GM12878 (cell line): ENCODE results near the gene C16orf96. TPM values are rescaled to one million over a fixed set of nuclear protein-coding genes. Genes with fewer than 3 reads are reported as not detected.

ENCODE experiments used
- ATAC-seq: fragments of 200-7000 bp; cut with Tn5 transposase; 3 replicates; pipeline ENCODE4 v1.9.1; 2020; ENCODE audit warnings: mild to moderate bottlenecking, moderate library complexity
- BruUV-seq: library from RNA; stranded (reverse); fragments of 400-500 nt; replicated peaks from 2 replicates; lab custom pipeline; 2021; lab: Mats Ljungman, UMichigan
- CTCF ChIA-PET: fragments of 300-600 bp; sonication (Branson Sonifier 250); formaldehyde crosslinking; extraction: SDS; loops from one replicate; lab custom pipeline; 2021; ENCODE audit warnings: inconsistent platforms; lab: Yijun Ruan, JAX
- POLR2A ChIA-PET: fragments of 350-600 bp; formaldehyde crosslinking; extraction: SDS; loops from one replicate; lab custom pipeline; 2021; ENCODE audit warnings: inconsistent platforms; lab: Charles Lee
- RAD21 ChIA-PET: fragments of 300-600 bp; sonication (Branson Sonifier 250); formaldehyde crosslinking; loops from one replicate; lab custom pipeline; 2023; ENCODE audit warnings: antibody characterized with exemption; ENCODE audit not compliant: unreplicated experiment; lab: Charles Lee
- SMC1A ChIA-PET: fragments of 300-600 bp; sonication (Branson Sonifier 250); formaldehyde crosslinking; loops from one replicate; lab custom pipeline; 2023; ENCODE audit not compliant: unreplicated experiment, uncharacterized antibody; lab: Charles Lee
- DNase-seq: peaks from one replicate; pipeline ENCODE4 v3.0.0-alpha.2; 2011; ENCODE audit warnings: low read depth, low spot score
- FAIRE-seq: peaks from 3 replicates; lab custom pipeline; 2011; peaks lifted over from hg19 to GRCh38; lab: Jason Lieb, UNC
- H2AFZ ChIP-seq: 2 replicates; pipeline ENCODE4 v1.6.0; 2011; ENCODE audit warnings: low read depth, low read length, control low read depth; ENCODE audit not compliant: control insufficient read depth
- H3K27ac ChIP-seq: 2 replicates; pipeline ENCODE4 v1.5.1; 2011; ENCODE audit warnings: control low read depth; ENCODE audit not compliant: control insufficient read depth, insufficient read depth
- H3K27me3 ChIP-seq, 2 experiments: replicated peaks in 1 of 2; 2 replicates each; pipeline versions ENCODE4 v1.6.0 to v1.6.1; 2011; ENCODE audit warnings: low read length in 1 of 2; ENCODE audit not compliant: control insufficient read depth in 2 of 2, insufficient read depth in 2 of 2
- H3K36me3 ChIP-seq, 2 experiments: 2 replicates each; pipeline ENCODE4 v1.5.1; 2011; ENCODE audit warnings: low read length in 1 of 2; ENCODE audit not compliant: control insufficient read depth in 2 of 2, insufficient read depth in 2 of 2
- H3K4me1 ChIP-seq: 2 replicates; pipeline ENCODE4 v1.6.1; 2011; ENCODE audit warnings: mild to moderate bottlenecking, low read length, moderate library complexity, mixed read lengths; ENCODE audit not compliant: control insufficient read depth, insufficient read depth
- H3K4me2 ChIP-seq: 2 replicates; pipeline ENCODE4 v1.6.0; 2011; ENCODE audit warnings: control low read depth; ENCODE audit not compliant: control insufficient read depth, insufficient read depth
- H3K4me3 ChIP-seq: fragments of 200-600 bp; sonication (generic); 2 replicates; pipeline ENCODE4 v1.5.1; 2016
- H3K79me2 ChIP-seq: 2 replicates; pipeline ENCODE4 v1.6.0; 2011; ENCODE audit warnings: low read length; ENCODE audit not compliant: control insufficient read depth, insufficient read depth
- H3K9ac ChIP-seq: 2 replicates; pipeline ENCODE4 v1.8.0; 2011; ENCODE audit warnings: low read length, control low read depth, mixed read lengths; ENCODE audit not compliant: control insufficient read depth, insufficient read depth
- H3K9me3 ChIP-seq: replicated peaks from 3 replicates; pipeline ENCODE4 v1.5.1; 2011; ENCODE audit warnings: mild to moderate bottlenecking, low read length; ENCODE audit not compliant: control insufficient read depth, insufficient read depth
- H4K20me1 ChIP-seq: 2 replicates; pipeline ENCODE4 v1.6.0; 2011; ENCODE audit not compliant: control insufficient read depth, insufficient read depth
- BCL3 ChIP-seq: IDR thresholded peaks from 2 replicates; pipeline ENCODE4 v1.6.1; 2011; ENCODE audit warnings: borderline replicate concordance, low read depth, mild to moderate bottlenecking, moderate library complexity, low read length; ENCODE audit not compliant: insufficient read depth, poor library complexity, severe bottlenecking
- CBX3 ChIP-seq: fragments of 200-600 bp; sonication (generic); IDR thresholded peaks from 2 replicates; pipeline ENCODE4 v1.6.1; 2016; ENCODE audit warnings: low read depth, borderline replicate concordance
- CBX5 ChIP-seq: sonication (generic); IDR thresholded peaks from 2 replicates; pipeline ENCODE4 v1.6.1; 2016; ENCODE audit warnings: low read depth, moderate library complexity, mild to moderate bottlenecking, inconsistent platforms
- E2F8 ChIP-seq: fragments of 450-650 bp; IDR thresholded peaks from 2 replicates; pipeline ENCODE4 v1.6.1; 2018; ENCODE audit warnings: mild to moderate bottlenecking, low read depth, moderate library complexity; ENCODE audit not compliant: partially characterized antibody
- EGR1 ChIP-seq, 2 experiments: IDR thresholded peaks; 1 replicate in 1 of 2; 2 replicates in 1 of 2; pipeline ENCODE4 v1.6.1; 2011 to 2012; ENCODE audit warnings: low read depth in 2 of 2, low read length in 2 of 2, borderline replicate concordance in 1 of 2, mild to moderate bottlenecking in 1 of 2, moderate library complexity in 1 of 2
- GATAD2B ChIP-seq: fragments of 450-650 bp; conservative IDR thresholded peaks from 2 replicates; pipeline ENCODE4 v1.6.1; 2017; ENCODE audit warnings: low read depth, mild to moderate bottlenecking, moderate library complexity
- HDAC2 ChIP-seq: fragments of 200-600 bp; sonication (generic); IDR thresholded peaks from 2 replicates; pipeline ENCODE4 v1.6.1; 2017
- HSF1 ChIP-seq: fragments of 150-350 bp; IDR thresholded peaks from 2 replicates; pipeline ENCODE4 v1.6.1; 2014; ENCODE audit warnings: mild to moderate bottlenecking, low read depth, low read length
- IRF4 ChIP-seq: IDR thresholded peaks from 2 replicates; pipeline ENCODE4 v1.6.1; 2011; ENCODE audit warnings: low read depth, low read length
- JUNB ChIP-seq: IDR thresholded peaks from 2 replicates; pipeline ENCODE4 v1.6.1; 2016; ENCODE audit warnings: antibody characterized with exemption, mild to moderate bottlenecking
- MEF2A ChIP-seq: IDR thresholded peaks from 2 replicates; pipeline ENCODE4 v1.6.1; 2011; ENCODE audit warnings: low read depth, mild to moderate bottlenecking, low read length, moderate library complexity; ENCODE audit not compliant: insufficient read depth
- MEF2B ChIP-seq: fragments of 450-650 bp; IDR thresholded peaks from 2 replicates; pipeline ENCODE4 v1.6.1; 2018; ENCODE audit warnings: mild to moderate bottlenecking, moderate library complexity; ENCODE audit not compliant: partially characterized antibody, poor library complexity, severe bottlenecking
- MYB ChIP-seq: fragments of 150-350 bp; IDR thresholded peaks from 2 replicates; pipeline ENCODE4 v1.6.1; 2014; ENCODE audit warnings: mild to moderate bottlenecking, low read depth, low read length, borderline replicate concordance
- POLR2AphosphoS5 ChIP-seq: IDR thresholded peaks from 2 replicates; pipeline ENCODE4 v1.6.1; 2011; ENCODE audit warnings: mild to moderate bottlenecking, low read length, inconsistent platforms
- RFX5 ChIP-seq: IDR thresholded peaks from 2 replicates; pipeline ENCODE4 v1.6.1; 2011; ENCODE audit warnings: low read depth, low read length, improper control_type of control experiment
- SMC3 ChIP-seq: IDR thresholded peaks from 2 replicates; pipeline ENCODE4 v1.6.1; 2011; ENCODE audit warnings: low read length, improper control_type of control experiment, borderline replicate concordance
- TCF12 ChIP-seq: IDR thresholded peaks from 2 replicates; pipeline ENCODE4 v1.6.1; 2011; ENCODE audit warnings: low read depth, mild to moderate bottlenecking, low read length
- USF1 ChIP-seq: IDR thresholded peaks from 2 replicates; pipeline ENCODE4 v1.6.1; 2011; ENCODE audit warnings: borderline replicate concordance, low read depth, mild to moderate bottlenecking, moderate library complexity, mixed read lengths, low read length; ENCODE audit not compliant: insufficient read depth; ENCODE audit errors: extremely low read length
- ZNF207 ChIP-seq: fragments of 450-650 bp; IDR thresholded peaks from 2 replicates; pipeline ENCODE4 v1.6.1; 2014; ENCODE audit warnings: antibody characterized with exemption, mild to moderate bottlenecking, borderline replicate concordance
- WGBS: methylation state at CpG from one replicate; pipeline ENCODE4 v1.1.6; 2016; ENCODE audit warnings: low lambda C conversion rate; ENCODE audit not compliant: insufficient replicate concordance, insufficient coverage; ENCODE audit errors: missing lambda C conversion rate; 5-methylcytosine and 5-hydroxymethylcytosine counted together
- in situ Hi-C: fragments of 300-500 bp; cut with MboI; formaldehyde crosslinking; loops from 9 replicates; pipeline ENCODE4 v1.14.3; 2018; ENCODE audit warnings: mixed read lengths
- intact Hi-C: fragments of 100-400 bp; cut with micrococcal nuclease; formaldehyde crosslinking; loops from one replicate; pipeline ENCODE4 v1.14.2; 2022; ENCODE audit not compliant: unreplicated experiment
- polyA plus RNA-seq, 11 experiments: library from polyadenylated mRNA; depleted of rRNA in 4 of 11; unstranded in 6 of 11; stranded (reverse) in 5 of 11; fragments of >200 nt; fragmentation: Nextera tagmentation in 4 of 11; fragmentation: Illumina TruSeq in 1 of 11; extraction: Ambion mirVana in 4 of 11; extraction: Trizol in 1 of 11; gene quantifications; 1 replicate in 1 of 11; 2 replicates in 10 of 11; pipeline versions ENCODE4 v1.2.1 to v1.2.3, GENCODE V29; 2011 to 2016; ENCODE audit warnings: inconsistent platforms in 2 of 11, missing spikeins in 2 of 11, low read depth in 1 of 11
- total RNA-seq, 4 experiments: library from RNA; depleted of rRNA in 3 of 4; stranded (reverse); fragments of >200 nt in 3 of 4; fragmentation: Illumina TruSeq in 1 of 4; extraction: Trizol in 1 of 4; gene quantifications; 2 replicates each; pipeline versions ENCODE4 v1.2.1 to v1.2.3, GENCODE V29; 2013 to 2021

C16orf96 gene
- total and polyA plus RNA-seq, 10 of the 15 experiments (the other 5 are each of a cell fraction or from before 2014, with no cell fraction given), result 0.01 to 0.08 (median 0.01) TPM; not detected in 7

GRCh38 chr16:4612474-4612931, 56.4 kb downstream of the C16orf96 start:
- WGBS, result 94% methylated on average over 7 of the region's 7 CpGs
- no peak overlapping the region for H2AFZ ChIP-seq
- ChIA-PET RAD21 (no interaction called here), SMC1A (no interaction called here), POLR2A (no interaction called here), CTCF (no interaction called here)
- H3K79me2 ChIP-seq, result peaks cover 31% of the 10 kb centered on the region
- H4K20me1 ChIP-seq, result no peaks in the 10 kb centered on the region
- intact Hi-C loops, result loop anchor here (10.0 kb wide), 3 partner anchors 98 to 192 kb away; partner anchors contain the start of genes DNAJA3 and ROGDI
- H3K27ac ChIP-seq, result no peak overlapping the region
- H3K27me3 ChIP-seq, result no peaks in the 10 kb centered on the region
- FAIRE-seq (no peak), DNase-seq (no peak), ATAC-seq (no peak)
- H3K4me2 ChIP-seq, result peak overlapping the region; percentile 65
- in situ Hi-C loops, result loop anchor here (10.0 kb wide), 1 partner anchor 342 kb away; the partner anchor contains the start of gene SEC14L5
- H3K36me3 ChIP-seq, result peaks cover 0 to 10% of the 10 kb centered on the region in 2 experiments; a peak in 2 of 4 replicates
- peaks cover 17% of the 10 kb centered on the region for H3K4me1 ChIP-seq
- no TSS peak for BruUV-seq
- H3K9ac ChIP-seq, result no peak overlapping the region
- no peaks in the 10 kb centered on the region for H3K9me3 ChIP-seq
- H3K4me3 ChIP-seq, result no peak overlapping the region
- TF ChIP-seq IRF4 (no peak), SMC3 (no peak), CBX3 (no peak), JUNB (no peak), RFX5 (no peak), MEF2B (no peak), EGR1 (IDR thresholded peaks at IDR 0.05; ENCODE audit: borderline replicate concordance in 1 of 2, low read depth in 2 of 2, low read length in 2 of 2) (no peak), ZNF207 (no peak), GATAD2B (no peak), MEF2A (no peak), BCL3 (no peak), CBX5 (no peak), TCF12 (no peak), USF1 (no peak), E2F8 (no peak), HDAC2 (no peak), POLR2AphosphoS5 (no peak), MYB (no peak), HSF1 (no peak)
